IMR-90 (cell line): ENCODE measurements around the gene ERC2. TPM values are rescaled to one million over a fixed set of nuclear protein-coding genes. Genes with fewer than 3 reads are reported as not detected.
A peak's percentile ranks its signal among the peaks of the same experiment; 100 is the strongest.

Experiments
- ATAC-seq: fragments of 200-7000 bp; cut with Tn5 transposase; 2 replicates; pipeline ENCODE4 v1.9.1; 2020; ENCODE audit warnings: low read depth, mild to moderate bottlenecking, moderate library complexity
- BruUV-seq: library from RNA; stranded (reverse); fragments of 400-500 nt; replicated peaks from 2 replicates; lab custom pipeline; 2021; lab: Mats Ljungman, UMichigan
- CTCF ChIA-PET: fragments of 300-600 bp; formaldehyde crosslinking; extraction: SDS; loops from one replicate; lab custom pipeline; 2021; ENCODE audit warnings: antibody characterized with exemption; lab: Yijun Ruan, JAX
- POLR2A ChIA-PET: fragments of 300-600 bp; sonication (Branson Sonifier 250); formaldehyde crosslinking; loops from one replicate; lab custom pipeline; 2022; ENCODE audit warnings: antibody characterized with exemption; ENCODE audit not compliant: unreplicated experiment; lab: Charles Lee
- DNase-seq: peaks from one replicate; pipeline ENCODE4 v3.0.0; 2013
- H2AFZ ChIP-seq: replicated peaks from 2 replicates; pipeline ENCODE3; 2013; ENCODE audit warnings: low read length, mild to moderate bottlenecking; ENCODE audit not compliant: poor library complexity
- H2AK5ac ChIP-seq: 2 replicates; pipeline ENCODE4 v1.6.1; 2013; ENCODE audit warnings: low read depth, low read length, inconsistent platforms
- H2AK9ac ChIP-seq: replicated peaks from 2 replicates; pipeline ENCODE3; 2013; ENCODE audit warnings: mild to moderate bottlenecking, low read depth, low read length, moderate library complexity; ENCODE audit not compliant: poor library complexity
- H2BK120ac ChIP-seq: 2 replicates; pipeline ENCODE4 v1.6.1; 2013; ENCODE audit warnings: low read depth, low read length, inconsistent platforms
- H2BK15ac ChIP-seq: 3 replicates; pipeline ENCODE4 v1.6.1; 2013; ENCODE audit warnings: low read depth, low read length, inconsistent platforms
- H2BK20ac ChIP-seq: 2 replicates; pipeline ENCODE4 v1.6.1; 2013; ENCODE audit warnings: low read depth, mild to moderate bottlenecking, inconsistent platforms, low read length, moderate library complexity
- H2BK5ac ChIP-seq: 2 replicates; pipeline ENCODE4 v1.6.1; 2013; ENCODE audit warnings: mild to moderate bottlenecking, low read depth, low read length, inconsistent platforms; ENCODE audit not compliant: poor library complexity, severe bottlenecking
- H3K14ac ChIP-seq: replicated peaks from 2 replicates; pipeline ENCODE4 v1.6.1; 2013; ENCODE audit warnings: low read depth, low read length, inconsistent platforms
- H3K18ac ChIP-seq: 2 replicates; pipeline ENCODE4 v1.6.1; 2013; ENCODE audit warnings: low read depth, low read length, control low read depth
- H3K23ac ChIP-seq: 2 replicates; pipeline ENCODE4 v1.6.1; 2013; ENCODE audit warnings: low read depth, low read length, inconsistent platforms
- H3K27ac ChIP-seq: 2 replicates; pipeline ENCODE4 v1.5.1; 2013; ENCODE audit warnings: mild to moderate bottlenecking, control low read depth, low read length; ENCODE audit not compliant: insufficient read depth
- H3K27me3 ChIP-seq: 2 replicates; pipeline ENCODE4 v1.6.1; 2013; ENCODE audit warnings: low read length; ENCODE audit not compliant: control insufficient read depth, insufficient read depth
- H3K36me3 ChIP-seq: 2 replicates; pipeline ENCODE4 v1.6.1; 2013; ENCODE audit warnings: low read length, mixed read lengths; ENCODE audit not compliant: control insufficient read depth, insufficient read depth
- H3K4ac ChIP-seq: 2 replicates; pipeline ENCODE4 v1.6.1; 2013; ENCODE audit warnings: low read depth, low read length, inconsistent platforms
- H3K4me1 ChIP-seq: 2 replicates; pipeline ENCODE4 v1.6.1; 2013; ENCODE audit warnings: low read length, mixed read lengths; ENCODE audit not compliant: control insufficient read depth, insufficient read depth
- H3K4me2 ChIP-seq: 2 replicates; pipeline ENCODE4 v1.6.1; 2013; ENCODE audit warnings: low read depth, mild to moderate bottlenecking, control low read depth, low read length, moderate library complexity
- H3K4me3 ChIP-seq: 2 replicates; pipeline ENCODE4 v1.5.1; 2013; ENCODE audit warnings: low read depth, mild to moderate bottlenecking, control low read depth, low read length, moderate library complexity; ENCODE audit not compliant: insufficient read depth
- H3K56ac ChIP-seq: 2 replicates; pipeline ENCODE4 v1.6.1; 2013; ENCODE audit warnings: low read length, inconsistent platforms; ENCODE audit not compliant: insufficient read depth; ENCODE audit errors: extremely low read depth
- H3K79me1 ChIP-seq, 2 experiments: 2 replicates each; pipeline ENCODE4 v1.6.1; 2013; ENCODE audit warnings: low read length in 2 of 2, inconsistent platforms in 1 of 2, low read depth in 1 of 2
- H3K9ac ChIP-seq: 2 replicates; pipeline ENCODE4 v1.6.1; 2013; ENCODE audit warnings: low read depth, low read length, control low read depth
- H3K9me1 ChIP-seq: 2 replicates; pipeline ENCODE4 v1.6.1; 2013; ENCODE audit warnings: low read length, inconsistent platforms; ENCODE audit not compliant: insufficient read depth
- H3K9me3 ChIP-seq: 2 replicates; pipeline ENCODE4 v1.6.1; 2013; ENCODE audit warnings: low read length; ENCODE audit not compliant: control insufficient read depth, insufficient read depth
- H4K20me1 ChIP-seq: 2 replicates; pipeline ENCODE4 v1.6.1; 2013; ENCODE audit warnings: low read length, inconsistent platforms; ENCODE audit not compliant: insufficient read depth
- H4K5ac ChIP-seq: 2 replicates; pipeline ENCODE4 v1.6.1; 2013; ENCODE audit warnings: mild to moderate bottlenecking, low read depth, low read length, control low read depth
- H4K8ac ChIP-seq, 2 experiments: 2 replicates each; pipeline ENCODE4 v1.6.1; 2013; ENCODE audit warnings: low read depth in 2 of 2, low read length in 2 of 2, control low read depth in 1 of 2, inconsistent platforms in 1 of 2
- H4K91ac ChIP-seq: 2 replicates; pipeline ENCODE4 v1.6.1; 2013; ENCODE audit warnings: low read depth, low read length, inconsistent platforms; ENCODE audit not compliant: insufficient read depth
- BHLHE40 ChIP-seq: fragments of 150-350 bp; IDR thresholded peaks from 2 replicates; pipeline ENCODE4 v1.6.1; 2016; ENCODE audit warnings: mild to moderate bottlenecking, low read depth, low read length
- CEBPB ChIP-seq: IDR thresholded peaks from 2 replicates; pipeline ENCODE4 v1.6.1; 2012; ENCODE audit warnings: low read depth, low read length, improper control_type of control experiment
- CHD1 ChIP-seq: IDR thresholded peaks from 2 replicates; pipeline ENCODE4 v1.6.1; 2012; ENCODE audit warnings: low read depth, low read length, improper control_type of control experiment
- FOS ChIP-seq: fragments of 150-350 bp; IDR thresholded peaks from 2 replicates; pipeline ENCODE4 v1.6.1; 2016; ENCODE audit warnings: low read depth, low read length
- MAFK ChIP-seq: IDR thresholded peaks from 2 replicates; pipeline ENCODE4 v1.6.1; 2012; ENCODE audit warnings: low read depth, low read length, improper control_type of control experiment
- MAZ ChIP-seq: IDR thresholded peaks from 2 replicates; pipeline ENCODE4 v1.6.1; 2012; ENCODE audit warnings: low read depth, mild to moderate bottlenecking, low read length, improper control_type of control experiment, moderate library complexity, borderline replicate concordance
- MXI1 ChIP-seq: IDR thresholded peaks from 2 replicates; pipeline ENCODE4 v1.6.1; 2012; ENCODE audit warnings: low read depth, mild to moderate bottlenecking, low read length, moderate library complexity, borderline replicate concordance
- NFE2L2 ChIP-seq: fragments of 150-350 bp; IDR thresholded peaks from 2 replicates; pipeline ENCODE4 v1.6.1; 2016; ENCODE audit warnings: low read depth, mild to moderate bottlenecking, low read length
- RCOR1 ChIP-seq: IDR thresholded peaks from 2 replicates; pipeline ENCODE4 v1.6.1; 2012; ENCODE audit warnings: mild to moderate bottlenecking, low read length, improper control_type of control experiment; ENCODE audit not compliant: insufficient replicate concordance
- SMC3 ChIP-seq: fragments of 150-350 bp; IDR thresholded peaks from 2 replicates; pipeline ENCODE4 v1.6.1; 2016; ENCODE audit warnings: low read depth, mild to moderate bottlenecking, antibody characterized with exemption, low read length, moderate library complexity
- WGBS, 2 experiments: methylation state at CpG; one replicate each; pipeline versions ENCODE4 v1.1.5 to v1.1.7; 2013; ENCODE audit warnings: missing lambda C conversion rate in 2 of 2; ENCODE audit not compliant: insufficient read length in 1 of 2; ENCODE audit errors: extremely low coverage in 2 of 2; 5-methylcytosine and 5-hydroxymethylcytosine counted together
- dilution Hi-C: fragments of 300-500 bp; cut with HindIII; formaldehyde crosslinking; loops from one replicate; pipeline ENCODE4 v1.14.3; 2018; ENCODE audit warnings: low sequenced_read_pairs; ENCODE audit not compliant: unreplicated experiment
- in situ Hi-C: fragments of 300-500 bp; cut with MboI; formaldehyde crosslinking; loops from 3 replicates; pipeline ENCODE4 v1.14.3; 2019; ENCODE audit warnings: low sequenced_read_pairs, inconsistent platforms, mixed read lengths
- intact Hi-C: fragments of 100-400 bp; cut with micrococcal nuclease; formaldehyde crosslinking; loops from 2 replicates; pipeline ENCODE4 v1.10.0; 2022
- polyA plus RNA-seq, 3 experiments: library from polyadenylated mRNA; depleted of rRNA; stranded (reverse); fragments of >200 nt; gene quantifications; 2 replicates each; pipeline ENCODE4 v1.2.3, GENCODE V29; 2012; ENCODE audit warnings: low replicate concordance in 1 of 3
- total RNA-seq: library from RNA; depleted of rRNA; stranded (reverse); fragments of >200 nt; gene quantifications from 2 replicates; pipeline ENCODE4 v1.2.3, GENCODE V29; 2012
- TF ChIP-seq, protein P1 (sequence below): fragments of 150-350 bp; IDR thresholded peaks from 2 replicates; pipeline ENCODE4 v1.6.1; 2017; ENCODE audit warnings: mild to moderate bottlenecking, antibody characterized with exemption, low read length, low read depth
- TF ChIP-seq, protein P2 (sequence below): conservative IDR thresholded peaks from 2 replicates; pipeline ENCODE4 v1.5.1; 2012; ENCODE audit warnings: mild to moderate bottlenecking, low read depth, low read length, improper control_type of control experiment

Gene ERC2
- total and polyA plus RNA-seq, 2 of the 4 experiments (the other 2 are of a cell fraction): 0.17 to 0.18 TPM

DNA sequence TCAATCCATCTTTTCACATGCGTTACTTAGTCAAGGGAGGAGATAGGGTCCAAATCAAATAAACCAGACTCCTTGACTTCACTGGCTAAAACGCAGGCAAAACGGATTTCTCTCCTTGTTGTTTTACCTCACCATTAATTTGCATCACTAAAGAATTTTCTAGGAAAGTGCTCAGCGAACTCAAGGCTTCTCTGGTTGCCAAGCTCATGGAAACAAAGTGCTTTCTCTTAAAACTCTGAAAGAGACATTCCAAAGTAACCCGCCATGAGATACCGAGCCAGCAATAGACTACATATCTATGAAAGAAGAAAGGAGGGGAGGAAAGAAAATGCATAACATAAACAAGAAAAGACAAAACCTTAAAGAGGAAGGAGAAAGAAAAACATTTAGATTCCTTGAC, 769.4 kb downstream of the ERC2 start:
- DNase-seq: peak; percentile 68
- H4K20me1 ChIP-seq: no peaks in the 10 kb centered on the region; the same call in 1 of the 2 replicates
- no peaks in the 10 kb centered on the region for H3K27me3 ChIP-seq
- ChIA-PET CTCF (interaction anchor here (0.6 kb wide), 1 partner anchor 212 kb away, joined by 3 read pairs; no protein-coding TSS in a partner anchor), POLR2A (no interaction called here)
- peak overlapping the region; percentile 58; the same call in 1 of the 3 replicates for H2BK15ac ChIP-seq
- H3K79me1 ChIP-seq: 0 out of 4 replicates have a peak, but pooled peaks cover 0 to 2% of the 10 kb centered on the region in 2 experiments
- H2AK5ac ChIP-seq: peak overlapping the region; percentile 62; the same call in 1 of the 2 replicates
- H2BK120ac ChIP-seq: peak overlapping the region; percentile 85
- H4K8ac ChIP-seq: peak overlapping the region; percentile 50 to 82
- no peak overlapping the region for H2AFZ ChIP-seq
- H4K5ac ChIP-seq: peak overlapping the region; percentile 42; the same call in 1 of the 2 replicates
- no peak overlapping the region for H3K4me3 ChIP-seq
- WGBS, 2 experiments: no CpG with 5 or more reads among the region's 6 CpGs
- no peaks in the 10 kb centered on the region for H3K36me3 ChIP-seq
- peaks cover 20% of the 10 kb centered on the region for H3K9me1 ChIP-seq
- H2AK9ac ChIP-seq: no peak overlapping the region
- H3K27ac ChIP-seq: 0 out of 2 replicates have a peak overlapping the region, but pooled peaks have one; percentile 34
- H3K56ac ChIP-seq: peak overlapping the region; percentile 58; the same call in 1 of the 2 replicates
- dilution Hi-C loops (no loop called here), intact Hi-C loops (no loop called here), in situ Hi-C loops (no loop called here)
- H2BK5ac ChIP-seq: peak overlapping the region; percentile 52
- H4K91ac ChIP-seq: peak overlapping the region; percentile 61
- H3K4me2 ChIP-seq: peak overlapping the region; percentile 57; the same call in 1 of the 2 replicates
- TF ChIP-seq, protein P1, sequence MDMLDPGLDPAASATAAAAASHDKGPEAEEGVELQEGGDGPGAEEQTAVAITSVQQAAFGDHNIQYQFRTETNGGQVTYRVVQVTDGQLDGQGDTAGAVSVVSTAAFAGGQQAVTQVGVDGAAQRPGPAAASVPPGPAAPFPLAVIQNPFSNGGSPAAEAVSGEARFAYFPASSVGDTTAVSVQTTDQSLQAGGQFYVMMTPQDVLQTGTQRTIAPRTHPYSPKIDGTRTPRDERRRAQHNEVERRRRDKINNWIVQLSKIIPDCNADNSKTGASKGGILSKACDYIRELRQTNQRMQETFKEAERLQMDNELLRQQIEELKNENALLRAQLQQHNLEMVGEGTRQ: no peak
- TF ChIP-seq MAFK (no peak), MAZ (no peak), MXI1 (no peak), BHLHE40 (no peak), FOS (no peak), RCOR1 (no peak), CEBPB (no peak), CHD1 (no peak), SMC3 (no peak), NFE2L2 (no peak)
- TF ChIP-seq, protein P2, sequence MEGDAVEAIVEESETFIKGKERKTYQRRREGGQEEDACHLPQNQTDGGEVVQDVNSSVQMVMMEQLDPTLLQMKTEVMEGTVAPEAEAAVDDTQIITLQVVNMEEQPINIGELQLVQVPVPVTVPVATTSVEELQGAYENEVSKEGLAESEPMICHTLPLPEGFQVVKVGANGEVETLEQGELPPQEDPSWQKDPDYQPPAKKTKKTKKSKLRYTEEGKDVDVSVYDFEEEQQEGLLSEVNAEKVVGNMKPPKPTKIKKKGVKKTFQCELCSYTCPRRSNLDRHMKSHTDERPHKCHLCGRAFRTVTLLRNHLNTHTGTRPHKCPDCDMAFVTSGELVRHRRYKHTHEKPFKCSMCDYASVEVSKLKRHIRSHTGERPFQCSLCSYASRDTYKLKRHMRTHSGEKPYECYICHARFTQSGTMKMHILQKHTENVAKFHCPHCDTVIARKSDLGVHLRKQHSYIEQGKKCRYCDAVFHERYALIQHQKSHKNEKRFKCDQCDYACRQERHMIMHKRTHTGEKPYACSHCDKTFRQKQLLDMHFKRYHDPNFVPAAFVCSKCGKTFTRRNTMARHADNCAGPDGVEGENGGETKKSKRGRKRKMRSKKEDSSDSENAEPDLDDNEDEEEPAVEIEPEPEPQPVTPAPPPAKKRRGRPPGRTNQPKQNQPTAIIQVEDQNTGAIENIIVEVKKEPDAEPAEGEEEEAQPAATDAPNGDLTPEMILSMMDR: no peak
- peak overlapping the region; percentile 80 for H3K4ac ChIP-seq
- peak overlapping the region; percentile 58; the same call in 1 of the 2 replicates for H3K23ac ChIP-seq
- peak; percentile 47 for ATAC-seq
- peak overlapping the region; percentile 69 for H2BK20ac ChIP-seq
- H3K4me1 ChIP-seq: peaks cover 21% of the 10 kb centered on the region
- H3K9ac ChIP-seq: no peak overlapping the region
- no TSS peak for BruUV-seq
- no peaks in the 10 kb centered on the region for H3K9me3 ChIP-seq
- peak overlapping the region; percentile 81 for H3K18ac ChIP-seq
- peak overlapping the region; percentile 70 for H3K14ac ChIP-seq
